Aorta (tissue), 5 donors: ENCODE data around the gene ARMC9. TPM values are rescaled to one million over a fixed set of nuclear protein-coding genes. Genes with fewer than 3 reads are reported as not detected.

Experiments used
- ATAC-seq: fragments of 200-7000 bp; cut with Tn5 transposase; one replicate; pipeline ENCODE4 v1.9.1; 2022; ENCODE audit warnings: moderate library complexity; ENCODE audit not compliant: low FRiP score
- DNase-seq, 2 donors: peaks; one replicate each; pipeline ENCODE4 v3.0.0-alpha.2; 2020
- H3K27ac ChIP-seq, 2 donors: one replicate each; pipeline ENCODE4 v1.5.1; 2013; ENCODE audit warnings: low read length in 2 of 2, mild to moderate bottlenecking in 2 of 2, moderate library complexity in 2 of 2, control low read depth in 1 of 2, inconsistent platforms in 1 of 2, low read depth in 1 of 2
- H3K27me3 ChIP-seq, 2 donors: one replicate each; pipeline ENCODE4 v1.6.1; 2013; ENCODE audit warnings: control low read depth in 1 of 2, low read length in 1 of 2, mild to moderate bottlenecking in 1 of 2, moderate library complexity in 1 of 2; ENCODE audit not compliant: insufficient read depth in 2 of 2, control insufficient read depth in 1 of 2
- H3K36me3 ChIP-seq, 2 donors: one replicate each; pipeline ENCODE4 v1.6.1; 2013; ENCODE audit warnings: control low read depth in 1 of 2, low read length in 1 of 2, mild to moderate bottlenecking in 1 of 2; ENCODE audit not compliant: insufficient read depth in 2 of 2, control insufficient read depth in 1 of 2
- H3K4me1 ChIP-seq, 2 donors: one replicate each; pipeline ENCODE4 v1.6.1; 2013; ENCODE audit warnings: low read length in 2 of 2, control low read depth in 1 of 2, mild to moderate bottlenecking in 1 of 2, moderate library complexity in 1 of 2; ENCODE audit not compliant: insufficient read depth in 2 of 2, control insufficient read depth in 1 of 2
- H3K4me3 ChIP-seq, 2 donors: one replicate each; pipeline ENCODE4 v1.5.1; 2013; ENCODE audit warnings: low read length in 2 of 2, control low read depth in 1 of 2, mild to moderate bottlenecking in 1 of 2
- H3K9me3 ChIP-seq: one replicate; pipeline ENCODE4 v1.6.1; 2013; ENCODE audit warnings: mild to moderate bottlenecking, low read length; ENCODE audit not compliant: control insufficient read depth
- WGBS, 2 donors: extraction: QIAGEN DNeasy Blood & Tissue Kit; methylation state at CpG; one replicate each; pipeline ENCODE4 v1.1.7; 2013; 5-methylcytosine and 5-hydroxymethylcytosine counted together
- intact Hi-C, 2 donors: fragments of 100-400 bp; cut with DNase I; formaldehyde crosslinking; loops; one replicate each; pipeline versions ENCODE4 v1.14.2 to v1.15.0; 2022
- polyA plus RNA-seq, 2 donors: library from polyadenylated mRNA; stranded (reverse); fragments of 200-250 nt; gene quantifications; one replicate each; pipeline ENCODE4 v1.2.3, GENCODE V29; 2013
- total RNA-seq, 2 donors: library from RNA; stranded (reverse); fragmentation: NEBNext Ultra II Directional; extraction: Animal tissue kit (Norgen Biotek cat#: 25700); gene quantifications; one replicate each; pipeline ENCODE4 v1.2.1, GENCODE V29; 2021
- donor health status: healthy with polysubstance abuse.
- donor health status: Bipolar disorder and iron deficiency.
- donor health status: DM: no; HTN: no; CAD: no.
- donor health status: DM: no; HTN: no; CAD: no.
- donor health status: DM: yes; HTN: yes; CAD: no.

ARMC9 gene
- total and polyA plus RNA-seq, 4 donors, result 6.9 to 86.8 (median 30.6) TPM

GRCh38 chr2:231321556-231322334, 123.3 kb downstream of the ARMC9 start:
- H3K9me3 ChIP-seq, result no peaks in the 10 kb centered on the region
- WGBS, 2 donors, result 92 to 93% methylated on average over 22 of the region's 22 CpGs
- H3K4me3 ChIP-seq, result no peak overlapping the region
- no peaks in the 10 kb centered on the region for H3K27me3 ChIP-seq
- intact Hi-C loops, result no loop called here
- ATAC-seq (peak; percentile 60), DNase-seq (peak; percentile 80 to 90)
- no peak overlapping the region for H3K27ac ChIP-seq
- H3K4me1 ChIP-seq, result no peaks in the 10 kb centered on the region
- peaks cover 0 to 4% of the 10 kb centered on the region in 2 donors for H3K36me3 ChIP-seq

GRCh38 chr2:231323316-231323715, 124.9 kb downstream of the ARMC9 start:
- Histone ChIP-seq H3K36me3 (peaks cover 0 to 4% of the 10 kb centered on the region in 2 donors), H3K9me3 (no peaks in the 10 kb centered on the region), H3K27me3 (no peaks in the 10 kb centered on the region), H3K27ac (no peak overlapping the region), H3K4me3 (no peak overlapping the region), H3K4me1 (no peaks in the 10 kb centered on the region)
- peak in 1 of 2 donors; percentile 64 for DNase-seq
- 92 to 95% methylated on average over 9 of the region's 9 CpGs for whole genome bisulfite sequencing, 2 donors
- no peak for ATAC-seq
- intact Hi-C loops, result no loop called here

DNA sequence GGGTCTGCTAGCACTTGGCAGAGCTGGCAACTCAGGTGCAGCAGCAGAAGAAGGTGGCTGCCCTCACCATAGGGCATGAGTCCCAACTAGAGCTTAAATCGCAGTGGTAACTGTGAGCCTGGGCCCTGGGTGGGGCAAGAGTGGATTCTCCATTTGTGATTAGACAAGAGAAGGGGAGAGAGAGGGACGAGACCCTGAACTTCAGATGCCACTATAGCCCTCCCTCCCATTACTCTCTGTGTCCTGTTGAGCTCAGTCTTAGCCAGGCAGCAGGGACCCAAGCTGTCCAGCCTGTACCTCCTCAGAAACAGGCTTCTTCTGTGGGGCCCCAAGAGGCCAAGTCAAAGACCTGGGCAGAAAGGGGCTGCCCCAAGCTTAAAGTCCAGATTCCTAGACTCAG, 127.4 kb downstream of the ARMC9 start:
- Histone ChIP-seq H3K4me1 (no peaks in the 10 kb centered on the region), H3K36me3 (no peaks in the 10 kb centered on the region), H3K27me3 (no peaks in the 10 kb centered on the region), H3K27ac (no peak overlapping the region), H3K9me3 (no peaks in the 10 kb centered on the region), H3K4me3 (no peak overlapping the region)
- intact Hi-C loops, result no loop called here
- 98 to 100% methylated on average over 2 of the region's 2 CpGs for WGBS, 2 donors
- ATAC-seq (no peak), DNase-seq (no peak)

DNA sequence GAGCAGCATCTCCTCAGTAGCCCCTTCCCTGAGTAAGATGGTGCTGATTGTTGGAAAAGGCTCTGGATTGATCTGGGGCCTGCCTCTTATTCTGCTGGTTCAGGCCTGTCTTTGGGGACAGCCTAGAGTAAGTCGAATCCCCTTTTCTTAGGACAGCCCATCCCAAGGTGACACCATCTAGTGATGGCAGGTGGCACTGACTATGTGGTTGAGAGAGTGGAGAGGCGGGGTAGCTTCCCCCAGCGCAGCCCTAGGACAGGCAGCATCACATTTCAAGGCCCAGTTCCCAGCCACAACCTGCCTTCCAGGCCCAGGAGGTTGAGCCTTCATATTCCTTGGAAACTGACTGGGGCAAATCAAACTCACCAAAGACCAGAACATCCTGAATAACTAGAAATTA, 128.0 kb downstream of the ARMC9 start:
- WGBS, 2 donors, result 93 to 95% methylated on average over 3 of the region's 3 CpGs
- Histone ChIP-seq H3K27ac (no peak overlapping the region), H3K27me3 (no peaks in the 10 kb centered on the region), H3K4me3 (no peak overlapping the region), H3K9me3 (no peaks in the 10 kb centered on the region), H3K36me3 (no peaks in the 10 kb centered on the region), H3K4me1 (no peaks in the 10 kb centered on the region)
- DNase-seq (no peak), ATAC-seq (no peak)
- intact Hi-C loops, result no loop called here

DNA sequence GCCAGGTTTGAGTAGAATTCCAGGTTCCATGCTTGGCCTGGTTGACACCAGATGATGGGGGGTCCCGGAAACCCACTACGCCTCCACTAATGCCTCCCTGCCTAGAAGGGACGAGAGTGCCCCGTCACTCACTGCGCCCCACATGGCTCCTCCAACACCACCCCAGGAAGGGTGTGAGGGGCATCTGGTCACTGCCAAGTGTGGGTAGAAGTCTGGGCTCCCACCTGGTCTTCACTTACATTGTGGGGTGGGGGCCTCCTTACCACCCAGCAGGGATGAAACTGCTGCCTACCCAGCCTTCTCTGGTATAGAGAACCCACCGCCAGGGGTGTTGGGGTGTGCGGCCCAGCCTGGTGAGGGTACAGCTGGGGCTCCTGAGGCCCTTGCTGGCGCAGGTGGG, 131.9 kb downstream of the ARMC9 start:
- no peak overlapping the region for H3K27ac ChIP-seq
- intact Hi-C loops, result no loop called here
- no peaks in the 10 kb centered on the region for H3K27me3 ChIP-seq
- ATAC-seq, result no peak
- H3K9me3 ChIP-seq, result no peaks in the 10 kb centered on the region
- H3K4me1 ChIP-seq, result no peaks in the 10 kb centered on the region
- H3K36me3 ChIP-seq, result peaks cover 0 to 4% of the 10 kb centered on the region in 2 donors
- no peak overlapping the region for H3K4me3 ChIP-seq
- DNase-seq, result no peak
- 92 to 93% methylated on average over 8 of the region's 8 CpGs for WGBS, 2 donors

- no peak overlapping the region for H3K4me3 ChIP-seq
- no peak for ATAC-seq
- no peak for DNase-seq
- 83 to 84% methylated on average over 7 of the region's 7 CpGs for WGBS, 2 donors
- H3K4me1 ChIP-seq, result no peaks in the 10 kb centered on the region
- H3K27me3 ChIP-seq, result no peaks in the 10 kb centered on the region
- intact Hi-C loops, result no loop called here
- H3K9me3 ChIP-seq, result no peaks in the 10 kb centered on the region
- peaks cover 1 to 4% of the 10 kb centered on the region in 2 donors for H3K36me3 ChIP-seq
- no peak overlapping the region for H3K27ac ChIP-seq
These were observed 133.1 kb downstream of the ARMC9 start for GRCh38 chr2:231331533-231331932.

DNA sequence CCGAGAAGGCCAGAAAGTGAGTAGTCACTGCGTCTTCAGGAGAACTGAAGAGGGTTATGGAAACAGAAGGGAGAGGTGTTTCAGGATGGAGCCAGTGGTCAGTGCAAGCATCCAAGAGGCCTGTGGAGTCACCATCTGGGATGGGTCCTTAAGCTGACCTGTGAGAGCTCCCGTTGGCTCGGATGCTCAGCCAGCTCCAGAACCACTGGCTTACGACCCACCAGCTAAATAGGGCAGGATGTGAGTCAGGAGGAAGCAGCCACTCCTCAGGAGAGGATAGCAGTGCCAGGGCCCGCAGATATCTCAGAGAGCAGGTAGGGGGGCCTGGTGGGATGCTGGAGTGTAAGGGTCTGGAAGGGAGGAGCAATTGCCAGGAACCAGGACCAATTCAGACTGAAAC, 134.0 kb downstream of the ARMC9 start:
- Histone ChIP-seq H3K9me3 (no peaks in the 10 kb centered on the region), H3K4me3 (no peak overlapping the region), H3K4me1 (no peaks in the 10 kb centered on the region), H3K27me3 (no peaks in the 10 kb centered on the region), H3K27ac (no peak overlapping the region), H3K36me3 (peaks cover 1 to 4% of the 10 kb centered on the region in 2 donors)
- no peak for DNase-seq
- 93 to 98% methylated on average over 6 of the region's 6 CpGs for WGBS, 2 donors
- no peak for ATAC-seq
- intact Hi-C loops, result no loop called here

DNA sequence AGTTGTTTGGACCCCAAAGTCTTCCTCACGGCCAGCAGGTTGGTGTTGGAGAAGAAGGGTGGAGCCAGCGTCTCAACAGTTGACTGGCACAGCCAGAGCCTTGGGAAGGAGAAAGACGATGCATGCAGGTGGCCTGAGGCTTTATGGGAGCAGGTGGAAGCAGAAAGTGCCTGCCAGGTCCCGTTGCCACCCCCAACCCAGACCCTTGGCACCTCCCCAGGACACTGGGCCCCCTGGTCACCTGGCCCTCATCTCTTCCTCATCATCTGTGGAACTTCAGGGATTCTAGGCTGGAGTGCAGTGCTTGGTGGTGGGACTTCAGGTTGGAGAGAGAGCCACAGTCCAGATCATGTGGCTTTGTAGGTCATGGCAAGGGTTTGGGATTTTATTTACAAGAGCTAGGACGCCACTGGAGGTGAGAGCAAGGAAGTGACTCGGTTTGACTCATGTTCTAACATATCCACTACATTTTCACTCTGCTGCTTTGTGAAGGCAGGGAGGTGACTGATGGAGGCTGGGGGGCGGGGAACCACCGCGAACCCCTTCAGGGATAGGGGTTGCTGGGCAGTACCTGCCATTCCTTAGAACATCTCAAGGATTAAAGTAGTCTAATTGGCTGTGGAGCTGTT, 134.6 kb downstream of the ARMC9 start:
- no peaks in the 10 kb centered on the region for H3K27me3 ChIP-seq
- H3K9me3 ChIP-seq, result no peaks in the 10 kb centered on the region
- intact Hi-C loops, result no loop called here
- DNase-seq, result no peak
- WGBS, 2 donors, result 93% methylated on average over 9 of the region's 9 CpGs
- no peak overlapping the region for H3K27ac ChIP-seq
- peaks cover 1 to 4% of the 10 kb centered on the region in 2 donors for H3K36me3 ChIP-seq
- ATAC-seq, result no peak
- H3K4me1 ChIP-seq, result no peaks in the 10 kb centered on the region
- H3K4me3 ChIP-seq, result no peak overlapping the region
